IPS-20b (cell line): ENCODE results near the gene GLB1L.

Experiments
- H3K27ac ChIP-seq: one replicate; pipeline ENCODE4 v1.5.1; 2013; ENCODE audit warnings: low read length
- H3K27me3 ChIP-seq: 2 replicates; pipeline ENCODE4 v1.6.1; 2013; ENCODE audit warnings: mild to moderate bottlenecking, low read length, inconsistent platforms; ENCODE audit not compliant: insufficient read depth
- H3K36me3 ChIP-seq: 2 replicates; pipeline ENCODE4 v1.6.1; 2013; ENCODE audit warnings: low read depth, mild to moderate bottlenecking, inconsistent platforms, low read length, moderate library complexity; ENCODE audit not compliant: insufficient read depth
- H3K4me1 ChIP-seq: 2 replicates; pipeline ENCODE4 v1.6.1; 2013; ENCODE audit warnings: mild to moderate bottlenecking, control low read depth, inconsistent platforms, low read length, moderate library complexity; ENCODE audit not compliant: insufficient read depth
- H3K4me3 ChIP-seq: 2 replicates; pipeline ENCODE4 v1.5.1; 2013; ENCODE audit warnings: mild to moderate bottlenecking, low read length, inconsistent platforms
- H3K9ac ChIP-seq: 2 replicates; pipeline ENCODE4 v1.6.1; 2013; ENCODE audit warnings: low read depth, mild to moderate bottlenecking, inconsistent platforms, low read length, moderate library complexity
- H3K9me3 ChIP-seq: 2 replicates; pipeline ENCODE4 v1.6.1; 2013; ENCODE audit warnings: mild to moderate bottlenecking, low read depth, low read length, inconsistent platforms; ENCODE audit not compliant: insufficient read depth

GLB1L gene

DNA sequence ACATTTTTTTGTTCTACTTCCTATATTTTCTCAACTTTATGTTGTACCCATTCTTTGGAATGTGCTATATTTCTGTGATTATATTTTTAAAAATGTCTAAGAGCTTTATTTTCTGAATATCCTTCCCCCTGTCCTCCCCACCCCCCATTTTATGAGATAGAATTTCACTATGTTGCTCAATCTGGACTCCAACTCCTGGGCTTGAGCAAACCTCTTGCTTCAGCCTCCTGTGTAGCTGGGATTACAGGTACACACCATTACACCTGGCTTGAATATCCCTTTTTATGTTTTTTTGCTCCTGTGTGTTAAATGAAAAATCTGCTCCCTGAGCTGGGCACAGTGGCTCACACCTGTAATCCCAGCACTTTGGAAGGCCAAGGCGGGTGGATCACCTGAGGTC lies 47.9 kb downstream of the GLB1L start:
- no peak overlapping the region for H3K4me3 ChIP-seq
- no peaks in the 10 kb centered on the region for H3K4me1 ChIP-seq
- H3K27me3 ChIP-seq: no peaks in the 10 kb centered on the region
- no peaks in the 10 kb centered on the region for H3K9me3 ChIP-seq
- H3K9ac ChIP-seq: no peak overlapping the region
- no peaks in the 10 kb centered on the region for H3K36me3 ChIP-seq
- H3K27ac ChIP-seq: no peak overlapping the region

DNA sequence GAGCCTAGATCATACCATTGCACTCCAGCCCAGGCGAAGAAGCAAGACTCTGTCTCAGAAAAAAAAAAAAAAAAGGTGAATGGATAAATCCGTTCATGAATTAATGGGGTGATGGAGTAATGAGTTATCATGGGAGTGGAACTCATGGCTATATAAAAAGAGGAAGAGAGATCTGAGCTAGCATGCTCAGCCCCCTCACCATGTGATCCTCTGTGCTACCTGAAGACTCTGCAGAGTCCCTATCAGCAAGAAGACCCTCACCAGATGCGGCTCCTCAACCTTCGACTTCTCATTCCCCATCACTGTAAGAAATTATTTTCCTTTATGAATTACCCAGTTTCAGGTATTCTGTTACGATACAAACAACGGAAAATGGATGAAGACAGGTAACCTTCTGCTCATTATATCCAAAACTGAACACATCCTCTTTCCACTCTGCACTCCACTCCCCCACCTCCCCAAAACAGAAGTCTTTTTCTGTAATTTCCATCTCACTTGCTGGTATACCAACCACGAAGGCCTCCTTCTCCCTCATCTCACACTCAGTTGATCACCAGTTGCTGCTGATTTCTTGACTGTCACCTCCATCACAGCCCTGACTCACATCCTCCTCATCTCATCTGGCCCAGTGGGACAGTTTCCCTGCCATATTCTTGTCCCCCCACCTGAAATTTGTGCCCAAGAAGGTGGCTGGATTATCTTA lies 58.3 kb downstream of the GLB1L start:
- peaks cover 25% of the 10 kb centered on the region for H3K36me3 ChIP-seq
- H3K27ac ChIP-seq: no peak overlapping the region
- no peaks in the 10 kb centered on the region for H3K27me3 ChIP-seq
- no peak overlapping the region for H3K4me3 ChIP-seq
- no peaks in the 10 kb centered on the region for H3K4me1 ChIP-seq
- no peak overlapping the region for H3K9ac ChIP-seq
- H3K9me3 ChIP-seq: no peaks in the 10 kb centered on the region
